ENCODE data around the gene GDPD3.

DNA sequence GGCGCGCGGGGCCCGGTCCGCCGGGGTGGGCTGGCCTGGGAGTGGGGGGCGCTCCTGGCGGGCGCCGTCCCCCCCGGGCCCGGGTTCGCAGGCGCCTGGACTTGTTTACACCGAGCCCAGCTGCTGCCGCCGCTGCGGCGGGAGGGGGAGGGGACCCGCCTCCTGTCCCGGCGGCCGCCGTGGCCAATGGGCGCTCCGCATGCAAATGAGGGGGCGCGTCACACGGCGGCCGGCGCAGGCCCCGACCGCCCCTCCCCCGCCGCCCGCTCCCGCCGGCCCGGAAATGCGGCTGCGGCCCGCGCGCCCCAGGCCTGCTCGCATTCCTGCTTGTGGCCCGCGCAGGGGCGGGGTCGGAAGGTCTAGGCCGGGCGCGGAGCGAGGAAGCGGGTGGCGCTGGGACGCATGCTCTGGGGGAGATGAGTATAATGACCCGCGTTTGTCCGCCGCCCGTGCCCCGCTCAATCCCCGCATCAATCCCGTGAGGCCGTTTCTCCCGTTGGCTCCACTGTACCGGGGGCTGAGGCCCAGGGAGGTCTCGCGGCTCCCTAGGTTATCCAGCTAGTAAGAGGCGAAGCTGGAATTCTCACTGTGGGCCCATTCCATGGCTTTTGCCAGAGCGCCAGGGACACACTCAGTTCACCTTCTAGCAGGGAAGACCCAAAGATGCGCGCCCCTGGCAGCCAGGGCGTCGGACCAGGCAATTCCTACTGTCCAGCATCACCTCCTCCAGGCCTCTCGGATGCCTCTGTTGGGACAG lies 17.1 kb downstream of the GDPD3 start, which contains the start of gene YPEL3:
- TF ChIP-seq, protein P1, sequence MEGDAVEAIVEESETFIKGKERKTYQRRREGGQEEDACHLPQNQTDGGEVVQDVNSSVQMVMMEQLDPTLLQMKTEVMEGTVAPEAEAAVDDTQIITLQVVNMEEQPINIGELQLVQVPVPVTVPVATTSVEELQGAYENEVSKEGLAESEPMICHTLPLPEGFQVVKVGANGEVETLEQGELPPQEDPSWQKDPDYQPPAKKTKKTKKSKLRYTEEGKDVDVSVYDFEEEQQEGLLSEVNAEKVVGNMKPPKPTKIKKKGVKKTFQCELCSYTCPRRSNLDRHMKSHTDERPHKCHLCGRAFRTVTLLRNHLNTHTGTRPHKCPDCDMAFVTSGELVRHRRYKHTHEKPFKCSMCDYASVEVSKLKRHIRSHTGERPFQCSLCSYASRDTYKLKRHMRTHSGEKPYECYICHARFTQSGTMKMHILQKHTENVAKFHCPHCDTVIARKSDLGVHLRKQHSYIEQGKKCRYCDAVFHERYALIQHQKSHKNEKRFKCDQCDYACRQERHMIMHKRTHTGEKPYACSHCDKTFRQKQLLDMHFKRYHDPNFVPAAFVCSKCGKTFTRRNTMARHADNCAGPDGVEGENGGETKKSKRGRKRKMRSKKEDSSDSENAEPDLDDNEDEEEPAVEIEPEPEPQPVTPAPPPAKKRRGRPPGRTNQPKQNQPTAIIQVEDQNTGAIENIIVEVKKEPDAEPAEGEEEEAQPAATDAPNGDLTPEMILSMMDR (IDR thresholded peaks at IDR 0.05) = no peak
- TF ChIP-seq POLR2A (IDR thresholded peaks at IDR 0.05) (peak; percentile 89), POLR2AphosphoS5 (IDR thresholded peaks at IDR 0.05) (peak; percentile 75)
